Measurements from ENCODE around the gene PLXNA4. TPM values are rescaled to one million over a fixed set of nuclear protein-coding genes. Genes with fewer than 3 reads are reported as not detected.

PLXNA4 gene
- total and polyA plus RNA-seq, 2 experiments from 2014 or later, result 0.08 to 0.80 TPM

GRCh38 chr7:132514430-132514829 lies 61.8 kb downstream of the PLXNA4 start (continued):
- TF ChIP-seq JUNB (IDR thresholded peaks at IDR 0.05; ENCODE audit: unreplicated experiment), result no peak
- no peak for TF ChIP-seq EZH2phosphoT487 (IDR thresholded peaks at IDR 0.05; ENCODE audit: unreplicated experiment)
- no peak for TF ChIP-seq STAT1 (IDR thresholded peaks at IDR 0.05; ENCODE audit: unreplicated experiment)
- no peak for TF ChIP-seq CTCF (conservative IDR thresholded peaks at IDR 0.05; ENCODE audit: low read depth in 2 of 2)

GRCh38 chr7:132511921-132512320 lies 64.3 kb downstream of the PLXNA4 start:
- Mint-ChIP-seq H3K9me3 (no peaks in the 10 kb centered on the region), H3K27me3 (ENCODE audit: insufficient read depth, low read depth, poor library complexity) (peaks cover 3% of the 10 kb centered on the region), H3K27ac (no peak overlapping the region), H3K4me1 (0 out of 3 replicates have a peak, but pooled peaks cover 3% of the 10 kb centered on the region), H3K4me3 (no peak overlapping the region), H3K36me3 (ENCODE audit: low read depth) (no peaks in the 10 kb centered on the region)
- DNase-seq (ENCODE audit: low spot score) (no peak), ATAC-seq (no peak)
- Histone ChIP-seq H3F3A (replicated peaks; ENCODE audit: low read depth) (no peaks in the 10 kb centered on the region), H3K4me1 (ENCODE audit: insufficient read depth) (no peaks in the 10 kb centered on the region), H3K27ac (ENCODE audit: low read depth) (no peak overlapping the region), H3K9me2 (ENCODE audit: insufficient read depth) (no peaks in the 10 kb centered on the region), H4K20me1 (replicated peaks; ENCODE audit: insufficient read depth) (no peaks in the 10 kb centered on the region), H3K27me3 (ENCODE audit: insufficient read depth) (no peaks in the 10 kb centered on the region), H3K4me3 (no peak overlapping the region), H2AFZ (no peak overlapping the region), H3K36me3 (ENCODE audit: insufficient read depth) (no peaks in the 10 kb centered on the region), H3K79me2 (replicated peaks; ENCODE audit: insufficient read depth) (no peaks in the 10 kb centered on the region), H3K4me2 (no peak overlapping the region)
- TF ChIP-seq ZNF114 (CRISPR knock-in tag; IDR thresholded peaks at IDR 0.05) (no peak), CREB1 (CRISPR knock-in tag; IDR thresholded peaks at IDR 0.05; ENCODE audit: low read depth) (no peak), NANOG (IDR thresholded peaks at IDR 0.05; ENCODE audit: borderline replicate concordance) (no peak), REST (IDR thresholded peaks at IDR 0.05; ENCODE audit: unreplicated experiment) (no peak), JUNB (IDR thresholded peaks at IDR 0.05; ENCODE audit: unreplicated experiment) (no peak), EZH2 (IDR thresholded peaks at IDR 0.05; ENCODE audit: low read depth, unreplicated experiment) (no peak), POLR2AphosphoS5 (IDR thresholded peaks at IDR 0.05; ENCODE audit: low read depth) (no peak), ZNF331 (CRISPR knock-in tag; IDR thresholded peaks at IDR 0.05; ENCODE audit: low read depth) (no peak), ETS1 (IDR thresholded peaks at IDR 0.05) (no peak), EZH2phosphoT487 (IDR thresholded peaks at IDR 0.05; ENCODE audit: unreplicated experiment) (no peak), ZNF462 (CRISPR knock-in tag; IDR thresholded peaks at IDR 0.05) (no peak)

Data from GM23338 (cell line).